ENCODE measurements around the gene GGA1.

DNA sequence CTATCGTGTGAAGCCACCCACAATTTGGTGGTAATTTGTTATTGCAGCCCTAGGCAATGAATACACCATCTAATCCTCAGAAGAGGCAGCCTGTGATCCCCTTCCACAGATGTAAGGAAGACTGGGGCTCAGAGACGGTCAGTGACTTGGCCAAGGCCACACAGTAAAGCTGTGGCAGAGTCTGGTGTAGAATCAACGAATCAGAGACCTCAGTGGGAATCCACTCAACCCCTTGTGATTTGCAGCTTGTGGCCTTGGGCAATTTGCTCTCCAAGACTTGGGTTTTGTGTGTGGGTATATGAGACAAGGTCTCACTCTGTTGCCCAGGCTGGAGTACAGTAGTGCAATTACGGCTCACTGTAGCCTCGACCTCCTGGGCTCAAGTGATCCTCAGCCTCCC is 30.6 kb upstream of the GGA1 start:
- TF ChIP-seq, protein P1, sequence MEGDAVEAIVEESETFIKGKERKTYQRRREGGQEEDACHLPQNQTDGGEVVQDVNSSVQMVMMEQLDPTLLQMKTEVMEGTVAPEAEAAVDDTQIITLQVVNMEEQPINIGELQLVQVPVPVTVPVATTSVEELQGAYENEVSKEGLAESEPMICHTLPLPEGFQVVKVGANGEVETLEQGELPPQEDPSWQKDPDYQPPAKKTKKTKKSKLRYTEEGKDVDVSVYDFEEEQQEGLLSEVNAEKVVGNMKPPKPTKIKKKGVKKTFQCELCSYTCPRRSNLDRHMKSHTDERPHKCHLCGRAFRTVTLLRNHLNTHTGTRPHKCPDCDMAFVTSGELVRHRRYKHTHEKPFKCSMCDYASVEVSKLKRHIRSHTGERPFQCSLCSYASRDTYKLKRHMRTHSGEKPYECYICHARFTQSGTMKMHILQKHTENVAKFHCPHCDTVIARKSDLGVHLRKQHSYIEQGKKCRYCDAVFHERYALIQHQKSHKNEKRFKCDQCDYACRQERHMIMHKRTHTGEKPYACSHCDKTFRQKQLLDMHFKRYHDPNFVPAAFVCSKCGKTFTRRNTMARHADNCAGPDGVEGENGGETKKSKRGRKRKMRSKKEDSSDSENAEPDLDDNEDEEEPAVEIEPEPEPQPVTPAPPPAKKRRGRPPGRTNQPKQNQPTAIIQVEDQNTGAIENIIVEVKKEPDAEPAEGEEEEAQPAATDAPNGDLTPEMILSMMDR (IDR thresholded peaks at IDR 0.05), result no peak
- TF ChIP-seq POLR2AphosphoS5 (IDR thresholded peaks at IDR 0.05), result no peak

Measured in prostate gland (tissue), 2 donors.